ENCODE measurements around the gene FAM117B.

GRCh38 chr2:202632682-202633290, 2.0 kb upstream of the FAM117B start:
- no peak for TF ChIP-seq POLR2AphosphoS5 (IDR thresholded peaks at IDR 0.05; ENCODE audit: low read depth, low read length)
- no peak for TF ChIP-seq SIN3A (IDR thresholded peaks at IDR 0.05; ENCODE audit: borderline replicate concordance, insufficient read depth, low read length)
- TF ChIP-seq REST (IDR thresholded peaks at IDR 0.05; ENCODE audit: insufficient read depth in 1 of 2, low read depth in 2 of 2, low read length in 2 of 2), result no peak

Measured in PFSK-1 (cell line).